Measurements from ENCODE around the gene USO1.

GRCh38 chr4:75718529-75718928 lies 5.8 kb upstream of the USO1 start:
- TF ChIP-seq CTCF (IDR thresholded peaks at IDR 0.05; ENCODE audit: low read depth, low read length) (no peak), EZH2phosphoT487 (IDR thresholded peaks at IDR 0.05; ENCODE audit: low read depth) (no peak)
